Stimulated activated CD8-positive, alpha-beta memory T cell treated with anti-CD3 and anti-CD28 coated beads, Interleukin-12 subunit alpha, Interleukin-12 subunit beta, amount 100 ng/mL, for 24 hours (primary cell): ENCODE data around the gene LIN7B.
A peak's percentile ranks its signal among the peaks of the same experiment; 100 is the strongest.

ENCODE experiments used
- DNase-seq: peaks from one replicate; pipeline ENCODE4 v3.0.0-alpha.2; 2020; ENCODE audit errors: extremely low read depth

LIN7B gene

DNA sequence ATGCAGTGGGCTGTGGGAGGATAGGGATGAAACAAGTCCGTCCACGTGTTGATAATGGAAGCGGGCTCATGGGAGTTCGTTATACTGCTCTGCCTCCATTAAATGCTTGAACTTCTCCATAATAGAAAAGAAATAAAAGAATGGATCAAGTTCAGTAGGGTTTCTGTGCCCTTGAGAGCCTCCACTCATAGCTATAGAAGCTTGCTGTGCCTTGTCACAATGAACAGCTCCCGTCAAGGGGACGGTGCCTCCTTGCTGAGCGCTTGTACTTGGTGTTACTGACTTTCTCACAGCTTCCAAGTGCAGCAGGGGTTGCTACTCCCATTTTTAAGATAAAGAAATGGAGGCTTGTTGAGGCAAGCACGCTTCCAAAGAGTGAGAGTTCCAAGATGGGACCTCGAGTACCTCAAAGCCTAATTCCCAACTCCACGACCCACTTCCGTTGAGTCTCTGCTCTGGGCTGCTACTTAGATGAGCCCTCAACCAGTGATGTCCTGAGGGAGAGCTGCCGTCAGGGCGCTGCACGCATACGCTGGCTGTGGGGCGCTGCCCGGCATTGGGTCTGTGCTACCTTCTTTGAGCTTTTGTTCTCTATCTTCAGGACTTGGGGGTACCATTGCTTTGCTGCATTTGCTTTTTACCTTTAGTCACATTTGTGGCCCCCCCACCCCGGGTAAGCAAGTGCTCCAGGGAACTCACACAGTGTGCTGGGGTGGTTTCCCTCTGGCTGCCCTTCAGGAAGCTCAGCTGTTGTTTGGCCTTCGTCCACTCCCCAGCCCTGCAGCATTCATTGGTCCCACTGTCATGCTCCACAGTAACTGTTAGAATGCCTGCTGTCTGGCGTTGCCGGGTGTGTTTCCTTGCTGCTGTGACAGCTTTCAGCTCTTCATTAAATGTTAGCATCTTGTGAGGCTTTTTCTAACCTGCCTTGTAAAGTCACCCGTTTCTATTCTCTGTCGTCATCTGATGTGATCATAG is 19.4 kb upstream of the LIN7B start:
- DNase-seq = no peak

DNA sequence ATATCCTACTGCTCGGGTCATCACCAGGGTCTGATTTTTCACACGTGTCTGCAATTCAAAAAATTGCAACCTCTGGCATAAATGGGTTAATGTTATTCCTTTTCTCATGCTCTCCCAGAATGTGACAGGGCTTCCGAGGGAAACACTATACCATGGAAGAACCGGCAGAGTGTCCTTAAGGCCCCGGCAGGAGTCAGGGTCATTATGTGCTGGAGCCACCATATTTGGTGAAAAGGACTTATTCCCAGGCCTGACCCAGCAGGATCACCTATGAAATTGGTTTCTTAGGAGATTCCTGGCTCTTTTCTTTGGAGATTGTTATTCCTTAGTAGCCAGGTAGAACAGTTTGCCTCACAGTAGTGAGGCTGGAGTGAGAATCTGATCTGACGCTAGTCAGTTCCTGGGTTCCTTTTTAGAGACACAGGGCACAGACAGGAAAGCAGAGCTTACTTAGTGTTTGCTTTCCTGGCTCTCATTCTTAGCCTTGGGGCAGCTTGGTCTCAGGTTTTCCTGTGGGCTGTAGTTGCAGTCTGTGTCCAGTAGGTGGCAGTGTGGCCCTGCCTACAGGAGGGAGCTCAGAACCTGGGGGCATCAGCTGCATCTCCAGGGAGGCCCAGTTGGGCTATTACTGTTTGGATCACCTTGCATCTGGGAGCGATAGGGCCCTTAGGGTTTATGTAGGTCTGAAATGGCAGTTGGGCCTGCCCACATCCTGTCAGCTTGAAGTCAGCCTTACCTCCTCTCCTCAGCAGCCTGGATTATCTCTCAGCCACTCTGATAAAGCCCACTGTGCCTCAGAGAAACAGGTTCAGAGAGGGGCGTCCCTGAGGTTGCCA is 16.5 kb upstream of the LIN7B start:
- no peak for DNase-seq

DNA sequence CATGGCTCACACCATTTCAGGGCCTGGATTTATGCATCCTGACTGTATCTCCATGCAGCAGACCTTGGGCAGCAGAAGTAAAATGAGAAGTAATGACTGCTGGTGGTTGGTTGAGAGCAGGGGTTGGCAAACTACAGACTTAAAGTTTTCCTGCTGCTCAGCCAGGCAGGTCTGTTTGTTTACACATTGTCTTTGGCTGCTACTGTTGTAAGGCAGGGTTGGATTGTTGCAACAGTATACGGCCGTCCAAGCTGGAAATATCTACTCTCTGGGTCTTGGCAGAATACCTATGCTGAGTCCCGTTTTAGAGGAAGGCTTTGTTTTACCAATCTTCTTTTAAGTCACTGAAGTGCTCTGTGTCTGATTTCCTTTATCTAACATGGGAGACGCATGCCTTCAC is 15.4 kb upstream of the LIN7B start:
- DNase-seq = no peak

DNA sequence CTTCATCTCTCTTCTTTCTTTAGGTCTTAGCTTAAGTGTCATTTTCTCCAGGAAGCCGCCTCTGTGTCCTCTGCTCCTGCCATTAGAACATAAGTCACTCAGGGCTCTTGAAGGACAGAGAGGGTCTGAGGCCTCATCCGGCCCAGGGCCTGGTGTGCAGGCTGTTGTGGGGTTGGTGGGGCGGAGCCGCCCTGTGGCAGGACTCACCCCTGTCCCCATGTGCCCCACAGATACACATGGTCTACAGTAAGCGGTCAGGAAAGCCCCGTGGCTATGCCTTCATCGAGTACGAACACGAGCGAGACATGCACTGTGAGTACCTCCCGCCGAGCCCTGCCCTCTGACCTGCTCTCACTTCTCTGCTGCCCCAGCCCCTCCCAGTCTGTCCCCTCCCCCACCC is 13.0 kb upstream of the LIN7B start:
- DNase-seq = no peak

DNA sequence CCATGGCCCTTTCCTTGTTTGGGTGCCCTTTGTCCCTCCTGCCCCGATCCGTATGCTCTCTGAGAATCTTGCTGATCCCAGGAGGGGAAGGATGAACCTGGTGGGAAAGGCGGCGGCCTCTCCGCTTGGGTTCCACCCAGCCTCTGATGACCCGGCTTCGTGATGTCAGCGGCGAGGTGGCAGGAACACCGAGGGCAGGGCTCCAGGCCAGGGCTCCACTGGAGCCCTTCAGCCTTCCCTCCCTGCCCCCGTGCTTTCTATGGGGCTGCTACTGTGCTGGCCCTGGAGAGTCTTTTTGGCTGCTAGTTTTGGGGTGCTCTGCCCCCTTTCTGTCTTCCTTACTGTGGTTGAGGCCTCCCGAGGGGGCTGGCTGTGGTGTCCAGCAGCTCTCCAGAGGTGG is 11.9 kb upstream of the LIN7B start:
- no peak for DNase-seq

DNA sequence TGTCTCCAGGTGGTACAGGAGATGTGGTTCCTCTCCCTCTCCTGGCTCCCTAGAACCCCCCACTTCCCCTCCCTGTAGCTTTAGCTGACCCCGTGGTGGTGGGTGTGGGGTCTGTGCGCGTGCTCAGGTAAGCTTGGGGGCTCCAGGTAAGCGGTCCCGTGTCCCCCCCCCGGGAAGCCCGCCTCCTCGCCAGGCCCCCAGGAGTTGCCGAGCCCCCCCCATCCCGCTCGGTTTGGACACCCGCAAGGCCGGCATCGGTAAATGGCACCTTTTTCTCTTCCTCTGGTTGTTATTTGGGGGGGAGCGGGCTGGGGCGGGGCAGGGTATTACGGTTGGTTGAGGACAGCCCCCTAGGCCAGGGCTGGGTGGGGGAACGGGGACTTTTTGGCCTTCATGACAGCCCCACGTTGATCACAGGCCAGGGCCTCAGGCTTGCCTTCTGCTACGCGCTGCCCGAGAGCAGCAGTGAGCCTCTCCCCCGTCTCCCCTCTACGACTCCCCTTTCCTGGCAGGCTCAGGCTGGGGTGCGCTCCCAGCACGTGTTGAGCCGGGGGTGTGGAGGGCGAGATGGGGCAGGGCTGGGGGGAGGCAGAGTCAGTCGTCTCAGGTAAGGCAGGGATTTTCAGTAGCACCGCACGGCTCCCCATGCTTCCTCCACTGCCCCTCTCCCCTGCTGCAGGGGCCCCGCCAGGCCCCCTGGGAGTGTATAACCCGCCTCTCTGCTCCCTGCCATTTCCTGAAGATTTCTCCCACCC is 10.7 kb upstream of the LIN7B start:
- DNase-seq = no peak

DNA sequence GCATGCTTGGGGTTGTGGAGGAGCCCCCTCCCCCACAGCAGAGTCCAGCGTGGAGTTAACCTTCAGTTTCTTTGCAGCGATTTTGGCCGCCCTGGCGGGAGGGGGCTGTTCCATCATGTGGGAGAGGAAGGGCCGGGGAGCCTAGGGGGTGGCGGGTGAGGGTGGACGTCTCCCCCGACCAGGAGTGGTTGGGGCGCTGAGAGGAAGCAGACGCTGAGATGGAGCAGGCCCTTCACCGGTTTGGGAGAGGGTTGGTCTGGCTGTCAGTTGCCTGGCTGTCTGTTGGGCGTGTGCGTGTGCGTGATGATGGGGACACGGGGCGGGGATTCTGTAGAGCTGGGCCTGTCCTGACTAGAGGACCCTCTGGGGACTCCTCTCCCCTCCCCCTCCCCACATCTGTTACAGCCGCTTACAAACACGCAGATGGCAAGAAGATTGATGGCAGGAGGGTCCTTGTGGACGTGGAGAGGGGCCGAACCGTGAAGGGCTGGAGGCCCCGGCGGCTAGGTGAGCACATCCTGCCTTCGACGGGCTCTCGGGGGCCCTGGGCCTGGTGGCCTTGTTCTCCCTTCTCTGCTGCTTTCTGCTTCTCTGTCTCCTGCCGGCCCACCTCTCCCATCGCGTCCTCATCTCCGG is 9.8 kb upstream of the LIN7B start:
- no peak for DNase-seq

DNA sequence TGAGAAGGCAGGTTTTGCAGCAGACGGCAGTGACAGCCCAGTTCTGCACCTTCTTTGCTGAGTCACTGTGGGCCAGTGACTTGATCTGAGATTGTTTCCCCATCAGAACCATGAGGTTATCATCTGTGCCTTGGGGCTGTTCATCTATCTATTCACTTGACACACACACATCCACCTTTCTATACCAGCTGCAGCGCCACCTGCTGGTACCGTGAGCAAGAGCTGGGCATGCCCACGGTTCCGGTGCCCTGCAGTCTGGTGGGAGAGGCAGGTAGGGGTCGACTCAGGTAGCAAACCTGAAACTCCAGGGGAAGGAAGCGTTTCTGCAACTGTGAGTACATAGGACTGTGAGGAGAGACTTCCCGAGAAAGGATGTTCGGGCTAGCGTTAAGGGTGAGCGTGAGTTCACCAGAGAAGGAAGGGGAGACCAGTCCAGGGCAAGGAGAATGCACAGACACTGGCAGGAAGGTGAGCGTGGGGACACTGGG is 7.5 kb upstream of the LIN7B start:
- no peak for DNase-seq

DNA sequence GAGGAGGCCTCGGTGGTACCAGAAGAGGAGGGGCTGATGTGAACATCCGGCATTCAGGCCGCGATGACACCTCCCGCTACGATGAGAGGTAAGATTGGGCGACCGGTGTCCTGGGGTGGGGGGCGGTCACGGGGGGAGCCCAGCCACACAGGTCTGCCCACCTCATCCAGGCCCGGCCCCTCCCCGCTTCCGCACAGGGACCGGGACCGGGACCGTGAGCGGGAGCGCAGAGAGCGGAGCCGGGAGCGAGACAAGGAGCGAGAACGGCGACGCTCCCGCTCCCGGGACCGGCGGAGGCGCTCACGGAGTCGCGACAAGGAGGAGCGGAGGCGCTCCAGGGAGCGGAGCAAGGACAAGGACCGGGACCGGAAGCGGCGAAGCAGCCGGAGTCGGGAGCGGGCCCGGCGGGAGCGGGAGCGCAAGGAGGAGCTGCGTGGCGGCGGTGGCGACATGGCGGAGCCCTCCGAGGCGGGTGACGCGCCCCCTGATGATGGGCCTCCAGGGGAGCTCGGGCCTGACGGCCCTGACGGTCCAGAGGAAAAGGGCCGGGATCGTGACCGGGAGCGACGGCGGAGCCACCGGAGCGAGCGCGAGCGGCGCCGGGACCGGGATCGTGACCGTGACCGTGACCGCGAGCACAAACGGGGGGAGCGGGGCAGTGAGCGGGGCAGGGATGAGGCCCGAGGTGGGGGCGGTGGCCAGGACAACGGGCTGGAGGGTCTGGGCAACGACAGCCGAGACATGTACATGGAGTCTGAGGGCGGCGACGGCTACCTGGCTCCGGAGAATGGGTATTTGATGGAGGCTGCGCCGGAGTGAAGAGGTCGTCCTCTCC is 6.3 kb upstream of the LIN7B start:
- DNase-seq = no peak

DNA sequence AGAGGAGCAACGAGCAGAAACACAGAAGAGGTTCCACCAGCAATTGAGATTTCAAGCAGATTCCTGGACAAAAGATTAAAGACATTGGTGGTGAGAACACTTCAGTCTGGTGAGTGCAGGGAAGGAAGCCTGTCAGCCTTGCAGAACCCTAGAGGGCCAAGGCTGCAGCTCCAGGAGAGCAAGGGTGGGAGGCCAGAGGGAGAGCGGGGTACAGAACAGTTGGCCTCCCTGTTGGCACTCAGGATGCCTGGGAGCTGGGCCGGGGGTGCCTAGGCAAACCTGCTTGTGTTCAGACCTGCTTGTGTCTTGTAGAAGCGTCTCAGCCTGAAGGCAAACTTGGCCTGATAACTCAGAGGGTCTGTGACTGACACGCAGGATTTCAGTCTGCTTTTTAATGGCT is 5.1 kb upstream of the LIN7B start:
- DNase-seq = no peak

DNA sequence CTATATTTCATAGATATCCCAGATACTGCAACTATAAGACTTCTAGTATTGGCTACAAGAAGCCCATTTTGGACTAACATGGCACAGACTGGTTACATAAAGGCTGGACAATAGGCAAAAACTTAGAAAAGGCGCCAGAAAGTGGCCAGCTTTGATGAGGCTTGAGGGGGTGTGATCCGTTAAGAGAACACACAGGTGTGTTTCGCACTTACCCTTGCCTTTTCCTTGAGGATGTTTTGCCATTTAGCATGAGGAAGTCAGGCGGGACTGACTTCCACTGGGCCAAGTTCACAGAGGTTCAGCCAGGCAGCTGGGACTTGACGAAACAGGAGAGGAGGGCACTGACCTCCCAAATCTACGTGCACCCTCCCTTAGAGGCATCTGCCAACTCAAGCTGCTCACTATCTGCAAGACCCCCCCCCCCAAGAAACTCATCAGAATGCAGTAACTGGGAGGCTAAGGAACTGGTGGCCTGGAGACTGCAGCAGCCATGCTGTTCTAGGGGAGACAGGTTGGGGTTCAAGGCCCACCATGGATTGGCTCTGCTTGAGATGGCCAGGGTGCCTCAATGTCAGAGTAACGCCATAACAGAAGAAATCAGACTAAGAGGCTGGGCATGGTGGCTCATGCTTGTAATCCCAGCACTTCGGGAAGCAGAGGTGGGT is 4.5 kb upstream of the LIN7B start:
- DNase-seq = no peak

DNA sequence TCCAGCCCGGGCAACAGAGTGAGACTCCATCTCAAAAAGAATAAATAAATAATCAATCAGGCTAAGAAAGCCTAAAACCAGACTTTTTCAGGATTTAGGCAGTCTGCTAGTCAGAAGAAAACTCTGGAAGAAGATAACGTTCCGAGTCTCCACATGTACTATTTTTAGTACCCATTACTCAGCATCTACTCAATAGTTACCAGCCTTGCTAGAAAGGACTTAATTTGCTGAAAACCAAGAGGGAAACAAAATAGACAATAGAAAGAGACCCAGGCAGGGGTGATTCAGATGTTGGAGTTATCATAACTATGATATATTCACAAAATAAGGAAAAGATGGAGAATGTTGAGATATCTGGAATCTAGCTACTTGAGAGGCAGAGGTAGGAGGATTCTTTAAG is 3.6 kb upstream of the LIN7B start:
- DNase-seq = no peak

DNA sequence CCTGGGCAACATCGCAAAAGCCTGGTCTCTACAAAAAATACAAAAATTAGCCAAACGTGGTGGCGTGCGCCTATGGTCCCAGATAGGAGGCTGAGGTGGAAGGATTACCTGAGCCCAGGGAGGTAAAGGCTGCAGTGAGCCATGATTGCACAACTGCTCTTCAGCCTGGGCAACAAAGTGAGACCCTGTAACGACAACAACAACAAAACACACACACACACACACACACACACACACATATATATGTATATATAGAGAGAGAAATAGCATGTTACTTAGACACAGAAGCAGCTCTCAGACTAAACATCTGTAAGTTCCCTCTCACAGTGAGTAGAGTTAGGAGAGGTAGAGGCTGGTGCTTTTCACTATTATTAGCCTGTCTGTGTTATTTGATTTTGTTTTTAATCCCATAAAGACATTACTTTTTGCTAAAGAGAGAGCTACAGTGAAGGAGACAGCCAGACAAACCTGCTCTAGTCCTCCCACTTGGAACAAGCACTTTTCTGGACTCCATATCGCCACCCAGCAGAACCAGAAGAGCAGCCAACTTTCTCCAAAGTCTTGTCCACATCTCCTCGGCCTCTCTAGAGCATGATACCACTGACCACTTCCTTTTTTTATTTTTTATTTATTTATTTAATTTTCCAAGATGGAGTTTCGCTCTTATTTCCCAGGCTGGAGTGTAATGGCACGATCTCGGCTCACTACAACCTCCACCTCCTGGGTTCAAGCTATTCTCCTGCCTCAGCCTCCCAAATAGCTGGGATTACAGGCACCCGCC is 2.8 kb upstream of the LIN7B start:
- DNase-seq = no peak

DNA sequence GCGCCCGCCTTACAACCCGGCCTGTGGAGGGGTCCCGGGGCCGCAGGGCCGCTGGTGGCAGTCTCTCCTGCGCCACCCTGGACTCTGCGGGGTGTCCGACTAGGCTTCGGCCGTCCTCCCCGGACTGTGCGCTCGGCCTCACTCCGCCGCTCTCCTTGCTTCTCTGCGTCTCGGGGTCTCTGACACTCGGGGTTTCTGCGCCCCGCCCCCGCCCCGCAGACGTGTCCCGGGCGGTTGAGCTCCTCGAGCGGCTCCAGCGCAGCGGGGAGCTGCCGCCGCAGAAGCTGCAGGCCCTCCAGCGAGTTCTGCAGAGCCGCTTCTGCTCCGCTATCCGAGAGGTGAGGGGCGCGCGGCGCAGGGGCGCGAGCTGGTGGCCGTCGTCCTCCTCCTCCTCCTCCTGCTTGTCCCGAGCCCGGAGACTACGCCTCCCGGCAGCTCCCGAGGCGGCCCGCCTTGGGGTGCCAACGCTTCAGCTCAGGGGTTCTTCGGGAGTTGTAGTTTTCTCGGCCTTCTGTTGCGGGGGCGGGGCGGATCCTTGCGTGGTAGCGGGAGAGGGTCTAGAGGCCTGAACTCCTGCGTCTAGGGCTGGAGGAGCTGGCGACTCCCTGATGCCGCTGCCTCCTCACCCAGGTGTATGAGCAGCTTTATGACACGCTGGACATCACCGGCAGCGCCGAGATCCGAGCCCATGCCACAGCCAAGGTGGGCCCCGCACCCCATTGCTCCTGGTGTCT is 627 bp downstream of the LIN7B start:
- no peak for DNase-seq

DNA sequence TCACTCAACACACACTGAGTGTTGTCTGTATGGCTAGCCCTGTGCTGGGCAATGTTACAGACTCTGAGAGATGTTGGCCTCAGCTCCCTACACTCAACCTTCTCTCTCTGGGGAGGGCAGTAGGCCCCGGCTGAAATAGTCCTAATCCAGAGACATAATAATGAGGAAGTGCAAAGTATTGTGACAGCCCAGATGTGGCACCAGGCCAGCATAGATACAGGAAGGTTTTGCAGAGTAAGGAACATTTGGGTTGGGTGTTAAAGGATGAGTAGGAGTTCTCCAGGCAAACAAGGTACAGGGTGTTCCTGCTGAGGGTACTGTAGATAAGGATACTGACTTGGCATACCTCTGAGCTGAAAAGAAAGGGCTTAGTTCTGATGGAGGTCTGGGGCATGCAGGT is 2.4 kb downstream of the LIN7B start:
- DNase-seq = no peak

DNA sequence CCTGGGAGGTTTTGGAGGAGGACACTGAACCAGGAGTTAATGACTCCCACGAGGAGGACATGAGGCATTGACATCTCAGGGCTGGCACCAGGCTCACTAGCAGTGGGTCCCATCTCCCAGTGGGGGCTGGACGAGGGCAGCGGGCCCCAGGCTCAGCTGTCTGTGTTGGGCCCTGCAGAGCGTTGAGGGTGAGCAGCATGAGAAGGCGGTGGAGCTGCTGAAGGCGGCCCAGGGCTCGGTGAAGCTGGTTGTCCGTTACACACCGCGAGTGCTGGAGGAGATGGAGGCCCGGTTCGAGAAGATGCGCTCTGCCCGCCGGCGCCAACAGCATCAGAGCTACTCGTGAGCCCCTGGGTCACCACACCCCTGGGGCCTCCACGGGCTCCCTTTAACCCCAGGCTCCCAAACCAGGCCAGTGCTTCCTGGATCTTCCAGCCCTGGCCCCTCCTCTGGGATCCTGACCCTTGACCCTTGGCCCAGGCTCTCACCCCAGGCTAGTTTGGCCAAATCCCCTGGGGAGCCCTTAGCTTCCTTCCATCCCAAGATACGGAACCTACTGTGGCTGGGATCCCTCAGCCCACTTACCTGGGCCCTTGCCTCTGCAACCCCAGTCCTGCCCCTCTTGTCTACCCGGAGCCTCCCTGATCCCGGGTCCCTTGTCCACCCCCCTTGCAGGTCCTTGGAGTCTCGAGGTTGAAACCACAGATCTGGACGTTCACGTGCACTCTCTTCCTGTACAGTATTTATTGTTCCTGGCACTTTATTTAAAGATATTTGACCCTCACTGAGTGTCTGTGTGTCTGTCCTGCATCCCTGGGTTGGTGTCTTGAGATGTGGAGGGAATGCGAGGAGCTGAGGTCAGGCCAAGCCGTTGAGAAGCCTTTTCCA is 3.8 kb downstream of the LIN7B start:
- DNase-seq = no peak

DNA sequence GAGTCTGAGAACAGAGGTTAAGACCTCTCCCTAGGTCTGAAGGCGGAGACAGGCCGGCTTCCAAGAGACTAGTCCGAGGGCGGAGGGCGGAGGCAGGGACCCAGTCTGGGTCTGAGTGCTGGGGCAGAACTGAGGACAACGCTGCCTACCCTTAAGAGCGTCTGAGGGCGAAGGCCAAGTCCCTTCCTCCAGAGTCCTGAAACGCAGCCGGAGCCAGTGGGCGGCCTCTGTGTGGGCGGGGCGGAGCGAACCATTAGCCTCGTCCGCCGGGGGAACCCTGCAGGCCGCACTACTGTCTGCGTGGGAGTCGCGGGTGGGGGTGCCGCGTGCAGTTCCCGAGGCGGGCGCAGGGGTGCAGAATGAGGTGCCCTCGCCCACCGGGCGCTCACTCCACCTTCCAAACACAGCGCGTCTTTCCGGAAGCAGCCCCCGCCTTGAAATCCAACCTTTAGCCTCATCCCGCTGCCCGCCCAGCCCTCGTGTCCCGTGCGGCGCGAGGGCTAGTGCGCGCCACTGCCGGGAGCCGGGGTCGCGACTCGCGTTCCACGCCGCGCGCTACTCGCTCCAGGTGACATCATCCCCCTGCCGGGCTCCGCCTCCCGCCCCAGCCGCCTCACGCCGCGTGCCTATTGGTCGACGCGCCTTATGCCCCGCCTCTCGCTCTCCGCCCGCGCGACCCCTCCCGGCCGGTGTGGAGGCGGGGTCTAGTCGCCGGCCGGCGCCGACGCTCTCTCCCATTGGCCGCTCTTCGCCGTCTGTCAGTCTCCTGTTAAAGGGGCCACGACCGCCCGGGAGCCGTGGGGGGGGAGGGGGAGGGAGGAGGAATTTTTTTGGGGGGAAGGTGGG is 4.6 kb downstream of the LIN7B start, which contains the start of gene C19orf73:
Gene C19orf73 (minus strand): TSS at position 579 of the 846 bp plus-strand sequence. CDS start 121 bp downstream, at position 458.
- DNase-seq = peak; percentile 83
